HepG2 (cell line): ENCODE results near the gene ADGRG6. TPM values are rescaled to one million over a fixed set of nuclear protein-coding genes. Genes with fewer than 3 reads are reported as not detected.

ENCODE experiments used
- ARNT ChIP-seq: fragments of 450-650 bp; IDR thresholded peaks from 2 replicates; pipeline ENCODE4 v1.6.1; 2017
- ASH2L ChIP-seq: fragments of 300-600, 200-600 bp; sonication (generic); IDR thresholded peaks from 2 replicates; pipeline ENCODE4 v1.7.0; 2017; ENCODE audit warnings: low read depth, mild to moderate bottlenecking, moderate library complexity, mixed read lengths, low read length; ENCODE audit not compliant: insufficient read length
- ATF7-NPFF ChIP-seq: sonication (generic); formaldehyde crosslinking; IDR thresholded peaks from 2 replicates; pipeline ENCODE4 v1.8.1; 2023; ENCODE audit warnings: mild to moderate bottlenecking, low read depth, missing genetic modification reagents, moderate library complexity
- GZF1 ChIP-seq: sonication (generic); formaldehyde crosslinking; IDR thresholded peaks from 2 replicates; pipeline ENCODE4 v1.5.1; 2020; ENCODE audit warnings: mild to moderate bottlenecking, missing genetic modification reagents
- MEF2D ChIP-seq: sonication (generic); formaldehyde crosslinking; IDR thresholded peaks from 2 replicates; pipeline ENCODE4 v1.5.1; 2020; ENCODE audit warnings: mild to moderate bottlenecking, missing genetic modification reagents
- MIXL1 ChIP-seq: IDR thresholded peaks from 2 replicates; pipeline ENCODE4 v1.6.1; 2016
- SNAI1 ChIP-seq: sonication (generic); formaldehyde crosslinking; IDR thresholded peaks from 2 replicates; pipeline ENCODE4 v1.5.0; 2020; ENCODE audit warnings: mild to moderate bottlenecking, missing genetic modification reagents, borderline replicate concordance
- U2AF2 ChIP-seq: fragments of 200-400 bp; formaldehyde crosslinking; IDR thresholded peaks from 2 replicates; pipeline ENCODE4 v1.6.1; 2017; ENCODE audit warnings: low read depth, mild to moderate bottlenecking, low read length
- ZFP37 ChIP-seq: sonication (generic); formaldehyde crosslinking; IDR thresholded peaks from 2 replicates; pipeline ENCODE4 v1.4.0; 2020; ENCODE audit warnings: missing genetic modification reagents, borderline replicate concordance
- ZNF180 ChIP-seq: sonication (generic); formaldehyde crosslinking; IDR thresholded peaks from 2 replicates; pipeline ENCODE4 v1.4.0; 2020; ENCODE audit warnings: low read depth, missing genetic modification reagents, borderline replicate concordance
- ZNF20 ChIP-seq: sonication (generic); formaldehyde crosslinking; IDR thresholded peaks from 2 replicates; pipeline ENCODE4 v1.4.0; 2020; ENCODE audit warnings: mild to moderate bottlenecking, moderate library complexity, missing genetic modification reagents
- ZNF567 ChIP-seq: sonication (generic); formaldehyde crosslinking; IDR thresholded peaks from 2 replicates; pipeline ENCODE4 v1.8.1; 2023; ENCODE audit warnings: mild to moderate bottlenecking, missing genetic modification reagents, borderline replicate concordance
- polyA plus RNA-seq, 8 experiments: library from polyadenylated mRNA; depleted of rRNA in 3 of 8; stranded (reverse) in 7 of 8; unstranded in 1 of 8; fragments of >200 nt; fragmentation: Illumina TruSeq in 4 of 8; extraction: Trizol in 4 of 8; gene quantifications; 2 replicates each; pipeline versions ENCODE4 v1.2.1 to v1.2.3, GENCODE V29; 2011 to 2016; ENCODE audit warnings: low read depth in 4 of 8, missing spikeins in 1 of 8, mixed read lengths in 1 of 8; ENCODE audit not compliant: insufficient read depth in 1 of 8
- total RNA-seq, 5 experiments: library from RNA; depleted of rRNA; stranded (reverse); fragments of >200 nt; fragmentation: Illumina TruSeq; extraction: Trizol; gene quantifications; 2 replicates each; pipeline ENCODE4 v1.2.3, GENCODE V29; 2016; ENCODE audit warnings: low read depth in 1 of 5
- TF ChIP-seq, protein P1 (sequence below): sonication (generic); formaldehyde crosslinking; IDR thresholded peaks from 2 replicates; pipeline ENCODE4 v1.4.0; 2020; ENCODE audit warnings: missing genetic modification reagents
- TF ChIP-seq, protein P2 (sequence below): sonication (generic); formaldehyde crosslinking; IDR thresholded peaks from 2 replicates; pipeline ENCODE4 v1.9.0; 2021; ENCODE audit warnings: mild to moderate bottlenecking, missing genetic modification reagents
- TF ChIP-seq, protein P3 (sequence below), 2 experiments: sonication (generic) in 1 of 2; formaldehyde crosslinking in 1 of 2; IDR thresholded peaks; 2 replicates each; pipeline versions ENCODE4 v1.5.1 to v1.6.1; 2011 to 2020; ENCODE audit warnings: borderline replicate concordance in 1 of 2, low read depth in 1 of 2, low read length in 1 of 2, mild to moderate bottlenecking in 1 of 2, missing genetic modification reagents in 1 of 2, moderate library complexity in 1 of 2
- TF ChIP-seq, protein P4 (sequence below): fragments of 450-650 bp; IDR thresholded peaks from 2 replicates; pipeline ENCODE4 v1.6.1; 2017
- TF ChIP-seq, protein P5 (sequence below): sonication (generic); formaldehyde crosslinking; IDR thresholded peaks from 2 replicates; pipeline ENCODE4 v1.4.0; 2020; ENCODE audit warnings: mild to moderate bottlenecking, missing genetic modification reagents

ADGRG6 gene
- total and polyA plus RNA-seq, 2 of the 13 experiments (the other 11 are each of a cell fraction or from before 2014, with no cell fraction given): 129 to 249 TPM

DNA sequence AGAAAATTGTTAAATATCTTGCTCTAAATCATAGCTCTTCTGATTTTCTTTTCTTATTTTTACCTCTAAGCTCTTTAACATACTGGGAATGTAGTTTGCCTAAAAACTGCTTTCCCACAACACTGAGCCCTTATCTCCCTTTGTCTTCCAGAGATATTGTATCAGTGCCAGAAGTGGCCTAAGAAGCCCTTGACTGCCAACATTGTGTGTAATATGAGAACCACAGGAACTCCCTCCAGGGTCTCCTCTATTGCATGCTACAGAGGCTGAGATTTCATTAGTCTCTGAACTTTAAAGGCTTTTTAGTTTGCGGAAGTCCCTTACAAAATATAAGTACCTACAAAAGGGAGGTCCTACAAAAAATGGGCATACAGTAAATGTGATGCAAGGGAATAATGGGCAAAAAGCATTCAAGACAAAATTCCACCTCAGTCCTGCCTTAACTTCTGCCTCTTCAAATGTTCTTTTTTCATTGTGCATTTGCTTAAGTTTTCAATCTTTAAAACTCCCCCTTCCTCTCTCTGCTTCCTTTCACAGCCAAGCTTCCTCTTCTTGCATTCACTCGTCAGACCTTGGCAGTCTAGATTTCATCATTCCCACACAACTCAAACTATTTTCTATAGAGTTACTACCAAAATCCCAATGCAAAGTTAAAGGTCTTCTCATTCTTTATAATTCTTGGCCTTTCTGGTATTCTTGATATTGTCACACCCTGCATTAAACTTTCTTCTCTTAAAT lies 76.5 kb downstream of the ADGRG6 start (continued):
- no peak for TF ChIP-seq ASH2L
- TF ChIP-seq, protein P1, sequence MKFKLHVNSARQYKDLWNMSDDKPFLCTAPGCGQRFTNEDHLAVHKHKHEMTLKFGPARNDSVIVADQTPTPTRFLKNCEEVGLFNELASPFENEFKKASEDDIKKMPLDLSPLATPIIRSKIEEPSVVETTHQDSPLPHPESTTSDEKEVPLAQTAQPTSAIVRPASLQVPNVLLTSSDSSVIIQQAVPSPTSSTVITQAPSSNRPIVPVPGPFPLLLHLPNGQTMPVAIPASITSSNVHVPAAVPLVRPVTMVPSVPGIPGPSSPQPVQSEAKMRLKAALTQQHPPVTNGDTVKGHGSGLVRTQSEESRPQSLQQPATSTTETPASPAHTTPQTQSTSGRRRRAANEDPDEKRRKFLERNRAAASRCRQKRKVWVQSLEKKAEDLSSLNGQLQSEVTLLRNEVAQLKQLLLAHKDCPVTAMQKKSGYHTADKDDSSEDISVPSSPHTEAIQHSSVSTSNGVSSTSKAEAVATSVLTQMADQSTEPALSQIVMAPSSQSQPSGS (CRISPR knock-in tag): no peak
- TF ChIP-seq ARNT: no peak
- TF ChIP-seq, protein P2, sequence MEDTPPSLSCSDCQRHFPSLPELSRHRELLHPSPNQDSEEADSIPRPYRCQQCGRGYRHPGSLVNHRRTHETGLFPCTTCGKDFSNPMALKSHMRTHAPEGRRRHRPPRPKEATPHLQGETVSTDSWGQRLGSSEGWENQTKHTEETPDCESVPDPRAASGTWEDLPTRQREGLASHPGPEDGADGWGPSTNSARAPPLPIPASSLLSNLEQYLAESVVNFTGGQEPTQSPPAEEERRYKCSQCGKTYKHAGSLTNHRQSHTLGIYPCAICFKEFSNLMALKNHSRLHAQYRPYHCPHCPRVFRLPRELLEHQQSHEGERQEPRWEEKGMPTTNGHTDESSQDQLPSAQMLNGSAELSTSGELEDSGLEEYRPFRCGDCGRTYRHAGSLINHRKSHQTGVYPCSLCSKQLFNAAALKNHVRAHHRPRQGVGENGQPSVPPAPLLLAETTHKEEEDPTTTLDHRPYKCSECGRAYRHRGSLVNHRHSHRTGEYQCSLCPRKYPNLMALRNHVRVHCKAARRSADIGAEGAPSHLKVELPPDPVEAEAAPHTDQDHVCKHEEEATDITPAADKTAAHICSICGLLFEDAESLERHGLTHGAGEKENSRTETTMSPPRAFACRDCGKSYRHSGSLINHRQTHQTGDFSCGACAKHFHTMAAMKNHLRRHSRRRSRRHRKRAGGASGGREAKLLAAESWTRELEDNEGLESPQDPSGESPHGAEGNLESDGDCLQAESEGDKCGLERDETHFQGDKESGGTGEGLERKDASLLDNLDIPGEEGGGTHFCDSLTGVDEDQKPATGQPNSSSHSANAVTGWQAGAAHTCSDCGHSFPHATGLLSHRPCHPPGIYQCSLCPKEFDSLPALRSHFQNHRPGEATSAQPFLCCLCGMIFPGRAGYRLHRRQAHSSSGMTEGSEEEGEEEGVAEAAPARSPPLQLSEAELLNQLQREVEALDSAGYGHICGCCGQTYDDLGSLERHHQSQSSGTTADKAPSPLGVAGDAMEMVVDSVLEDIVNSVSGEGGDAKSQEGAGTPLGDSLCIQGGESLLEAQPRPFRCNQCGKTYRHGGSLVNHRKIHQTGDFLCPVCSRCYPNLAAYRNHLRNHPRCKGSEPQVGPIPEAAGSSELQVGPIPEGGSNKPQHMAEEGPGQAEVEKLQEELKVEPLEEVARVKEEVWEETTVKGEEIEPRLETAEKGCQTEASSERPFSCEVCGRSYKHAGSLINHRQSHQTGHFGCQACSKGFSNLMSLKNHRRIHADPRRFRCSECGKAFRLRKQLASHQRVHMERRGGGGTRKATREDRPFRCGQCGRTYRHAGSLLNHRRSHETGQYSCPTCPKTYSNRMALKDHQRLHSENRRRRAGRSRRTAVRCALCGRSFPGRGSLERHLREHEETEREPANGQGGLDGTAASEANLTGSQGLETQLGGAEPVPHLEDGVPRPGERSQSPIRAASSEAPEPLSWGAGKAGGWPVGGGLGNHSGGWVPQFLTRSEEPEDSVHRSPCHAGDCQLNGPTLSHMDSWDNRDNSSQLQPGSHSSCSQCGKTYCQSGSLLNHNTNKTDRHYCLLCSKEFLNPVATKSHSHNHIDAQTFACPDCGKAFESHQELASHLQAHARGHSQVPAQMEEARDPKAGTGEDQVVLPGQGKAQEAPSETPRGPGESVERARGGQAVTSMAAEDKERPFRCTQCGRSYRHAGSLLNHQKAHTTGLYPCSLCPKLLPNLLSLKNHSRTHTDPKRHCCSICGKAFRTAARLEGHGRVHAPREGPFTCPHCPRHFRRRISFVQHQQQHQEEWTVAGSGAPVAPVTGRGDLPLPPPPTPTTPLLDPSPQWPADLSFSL (CRISPR knock-in tag): no peak
- TF ChIP-seq MIXL1: no peak; the same call in 1 of the 2 replicates
- no peak for TF ChIP-seq ZNF180 (CRISPR knock-in tag)
- no peak for TF ChIP-seq ZFP37
- TF ChIP-seq, protein P3, sequence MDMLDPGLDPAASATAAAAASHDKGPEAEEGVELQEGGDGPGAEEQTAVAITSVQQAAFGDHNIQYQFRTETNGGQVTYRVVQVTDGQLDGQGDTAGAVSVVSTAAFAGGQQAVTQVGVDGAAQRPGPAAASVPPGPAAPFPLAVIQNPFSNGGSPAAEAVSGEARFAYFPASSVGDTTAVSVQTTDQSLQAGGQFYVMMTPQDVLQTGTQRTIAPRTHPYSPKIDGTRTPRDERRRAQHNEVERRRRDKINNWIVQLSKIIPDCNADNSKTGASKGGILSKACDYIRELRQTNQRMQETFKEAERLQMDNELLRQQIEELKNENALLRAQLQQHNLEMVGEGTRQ (IDR thresholded peaks at IDR 0.05; ENCODE audit: low read depth, low read length): no peak
- TF ChIP-seq, protein P3 (CRISPR knock-in tag; IDR thresholded peaks at IDR 0.05; ENCODE audit: borderline replicate concordance): no peak
- no peak for TF ChIP-seq GZF1 (CRISPR knock-in tag)
- TF ChIP-seq ATF7-NPFF (CRISPR knock-in tag): no peak
- TF ChIP-seq, protein P4, sequence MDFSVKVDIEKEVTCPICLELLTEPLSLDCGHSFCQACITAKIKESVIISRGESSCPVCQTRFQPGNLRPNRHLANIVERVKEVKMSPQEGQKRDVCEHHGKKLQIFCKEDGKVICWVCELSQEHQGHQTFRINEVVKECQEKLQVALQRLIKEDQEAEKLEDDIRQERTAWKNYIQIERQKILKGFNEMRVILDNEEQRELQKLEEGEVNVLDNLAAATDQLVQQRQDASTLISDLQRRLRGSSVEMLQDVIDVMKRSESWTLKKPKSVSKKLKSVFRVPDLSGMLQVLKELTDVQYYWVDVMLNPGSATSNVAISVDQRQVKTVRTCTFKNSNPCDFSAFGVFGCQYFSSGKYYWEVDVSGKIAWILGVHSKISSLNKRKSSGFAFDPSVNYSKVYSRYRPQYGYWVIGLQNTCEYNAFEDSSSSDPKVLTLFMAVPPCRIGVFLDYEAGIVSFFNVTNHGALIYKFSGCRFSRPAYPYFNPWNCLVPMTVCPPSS: no peak
- no peak for TF ChIP-seq SNAI1 (CRISPR knock-in tag)
- no peak for TF ChIP-seq ZNF567 (CRISPR knock-in tag)
- TF ChIP-seq, protein P5, sequence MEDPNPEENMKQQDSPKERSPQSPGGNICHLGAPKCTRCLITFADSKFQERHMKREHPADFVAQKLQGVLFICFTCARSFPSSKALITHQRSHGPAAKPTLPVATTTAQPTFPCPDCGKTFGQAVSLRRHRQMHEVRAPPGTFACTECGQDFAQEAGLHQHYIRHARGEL (CRISPR knock-in tag): no peak
- no peak for TF ChIP-seq ZNF20
- no peak for TF ChIP-seq MEF2D (CRISPR knock-in tag)
- no peak for TF ChIP-seq U2AF2
